Measurements from ENCODE around the gene WDR7.

WDR7 gene

GRCh38 chr18:56935434-56936040 lies 284.4 kb downstream of the WDR7 start:
- no peak for TF ChIP-seq CTCF (IDR thresholded peaks at IDR 0.05)
- Histone ChIP-seq H3K27me3 (ENCODE audit: control insufficient read depth, insufficient read depth, low read length) (no peaks in the 10 kb centered on the region), H3K4me2 (ENCODE audit: low read length) (no peak overlapping the region), H3K4me1 (peaks cover 5% of the 10 kb centered on the region), H3K4me3 (ENCODE audit: low read depth, low read length) (no peak overlapping the region), H2AFZ (no peak overlapping the region), H3K27ac (no peak overlapping the region), H3K79me2 (no peaks in the 10 kb centered on the region), H3K9ac (no peak overlapping the region), H3K36me3 (ENCODE audit: control insufficient read depth, insufficient read depth, low read length) (no peaks in the 10 kb centered on the region), H3K9me3 (ENCODE audit: control insufficient read depth, low read length) (no peaks in the 10 kb centered on the region)

- TF ChIP-seq CTCF (IDR thresholded peaks at IDR 0.05) = no peak
- H3K4me1 ChIP-seq = peaks cover 5% of the 10 kb centered on the region
- no peak overlapping the region for H3K4me3 ChIP-seq (ENCODE audit: low read depth, low read length)
- no peak overlapping the region for H3K4me2 ChIP-seq (ENCODE audit: low read length)
- H3K27me3 ChIP-seq (ENCODE audit: control insufficient read depth, insufficient read depth, low read length) = no peaks in the 10 kb centered on the region
- H3K9ac ChIP-seq = no peak overlapping the region
- no peaks in the 10 kb centered on the region for H3K36me3 ChIP-seq (ENCODE audit: control insufficient read depth, insufficient read depth, low read length)
- H3K9me3 ChIP-seq (ENCODE audit: control insufficient read depth, low read length) = no peaks in the 10 kb centered on the region
- no peak overlapping the region for H2AFZ ChIP-seq
- H3K27ac ChIP-seq = no peak overlapping the region
- H3K79me2 ChIP-seq = no peaks in the 10 kb centered on the region
Measured at GRCh38 chr18:56936457-56936856, 285.3 kb downstream of the WDR7 start.

- no peaks in the 10 kb centered on the region for H3K9me3 ChIP-seq (ENCODE audit: control insufficient read depth, low read length)
- no peak overlapping the region for H3K4me3 ChIP-seq (ENCODE audit: low read depth, low read length)
- H3K4me2 ChIP-seq (ENCODE audit: low read length) = no peak overlapping the region
- peaks cover 5% of the 10 kb centered on the region for H3K4me1 ChIP-seq
- H3K79me2 ChIP-seq = no peaks in the 10 kb centered on the region
- TF ChIP-seq CTCF (IDR thresholded peaks at IDR 0.05) = no peak
- H3K9ac ChIP-seq = no peak overlapping the region
- no peaks in the 10 kb centered on the region for H3K36me3 ChIP-seq (ENCODE audit: control insufficient read depth, insufficient read depth, low read length)
- H3K27ac ChIP-seq = no peak overlapping the region
- no peak overlapping the region for H2AFZ ChIP-seq
- H3K27me3 ChIP-seq (ENCODE audit: control insufficient read depth, insufficient read depth, low read length) = no peaks in the 10 kb centered on the region
Measured at GRCh38 chr18:56937874-56938430, 286.8 kb downstream of the WDR7 start.

DNA sequence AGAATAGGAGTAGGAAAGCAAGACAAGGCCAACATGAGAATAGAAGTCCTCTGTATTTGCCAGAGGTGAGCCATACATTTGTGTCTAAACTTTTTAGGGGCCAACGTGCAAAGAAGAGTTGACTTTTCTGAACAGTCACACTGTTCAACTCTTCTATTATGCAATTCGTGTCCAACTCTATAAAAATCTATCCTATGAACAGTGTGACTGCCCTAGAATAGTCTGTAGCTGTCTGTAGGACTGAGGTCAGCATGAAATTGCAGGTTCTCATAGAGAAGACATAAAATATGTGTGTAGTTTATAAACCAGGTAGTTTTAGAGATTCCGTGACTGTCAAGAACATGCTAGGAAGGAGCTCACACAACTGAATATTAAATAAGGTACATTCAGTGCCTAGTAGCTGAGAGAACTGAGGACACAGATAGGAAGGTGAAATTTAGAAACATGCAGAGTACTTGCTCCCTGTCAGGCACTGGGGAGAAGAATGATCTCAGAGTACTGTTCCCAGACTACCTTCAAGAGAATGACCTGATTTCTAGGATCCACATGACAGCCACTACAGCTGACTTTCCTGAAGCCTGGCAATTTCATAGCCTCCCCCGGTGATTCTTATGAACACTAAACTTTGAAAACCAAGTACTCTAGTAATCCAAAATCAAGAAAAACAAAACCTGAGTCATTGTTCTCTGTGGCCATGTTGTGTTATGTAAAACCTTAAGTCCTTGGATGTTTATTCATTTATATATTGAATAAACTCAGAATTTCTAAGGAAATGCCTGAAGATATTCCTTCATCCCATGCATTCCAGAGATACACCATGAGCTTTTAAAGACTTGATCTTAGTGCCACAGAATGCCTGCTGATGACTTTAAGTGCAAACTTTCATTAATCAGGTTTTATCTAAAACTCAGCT lies 294.3 kb downstream of the WDR7 start:
- Histone ChIP-seq H2AFZ (no peak overlapping the region), H3K27ac (no peak overlapping the region), H3K79me2 (no peaks in the 10 kb centered on the region), H3K4me2 (ENCODE audit: low read length) (no peak overlapping the region), H3K4me3 (ENCODE audit: low read depth, low read length) (no peak overlapping the region), H3K9ac (no peak overlapping the region), H3K36me3 (ENCODE audit: control insufficient read depth, insufficient read depth, low read length) (no peaks in the 10 kb centered on the region), H3K27me3 (ENCODE audit: control insufficient read depth, insufficient read depth, low read length) (no peaks in the 10 kb centered on the region), H3K9me3 (ENCODE audit: control insufficient read depth, low read length) (no peaks in the 10 kb centered on the region), H3K4me1 (no peaks in the 10 kb centered on the region)
- TF ChIP-seq CTCF (IDR thresholded peaks at IDR 0.05) = no peak

Measured in parathyroid adenoma (tissue), 2 donors.